ENCODE data around the gene R3HCC1L. TPM values are rescaled to one million over a fixed set of nuclear protein-coding genes. Genes with fewer than 3 reads are reported as not detected.
A peak's percentile ranks its signal among the peaks of the same experiment; 100 is the strongest.

R3HCC1L gene
- total RNA-seq, 1 donor from 2014 or later: 14.4 TPM

- Histone ChIP-seq H3K27me3 (ENCODE audit: low read depth) (no peaks in the 10 kb centered on the region), H3K36me3 (peaks cover 14% of the 10 kb centered on the region), H3K4me3 (no peak overlapping the region), H3K27ac (no peak overlapping the region), H3K9me3 (no peaks in the 10 kb centered on the region), H3K4me1 (peaks cover 9% of the 10 kb centered on the region)
- no peak for TF ChIP-seq CTCF (IDR thresholded peaks at IDR 0.05)
- ATAC-seq (no peak), DNase-seq (no peak)
- intact Hi-C loops (cut with DNase I): no loop called here
Observed at GRCh38 chr10:98256692-98257091, 122.2 kb downstream of the R3HCC1L start.

- intact Hi-C loops (cut with DNase I): no loop called here
- Histone ChIP-seq H3K27ac (no peak overlapping the region), H3K36me3 (peaks cover 9% of the 10 kb centered on the region), H3K27me3 (ENCODE audit: low read depth) (no peaks in the 10 kb centered on the region), H3K4me3 (no peak overlapping the region), H3K4me1 (peaks cover 9% of the 10 kb centered on the region), H3K9me3 (no peaks in the 10 kb centered on the region)
- no peak for ATAC-seq
- no peak for TF ChIP-seq CTCF (IDR thresholded peaks at IDR 0.05)
- DNase-seq: no peak
Observed at GRCh38 chr10:98257198-98257597, 122.7 kb downstream of the R3HCC1L start.

- peaks cover 9% of the 10 kb centered on the region for H3K4me1 ChIP-seq
Observed at GRCh38 chr10:98257961-98258360, 123.5 kb downstream of the R3HCC1L start.

GRCh38 chr10:98258683-98259454 is 124.4 kb downstream of the R3HCC1L start:
- H3K36me3 ChIP-seq: no peaks in the 10 kb centered on the region
- H3K27me3 ChIP-seq (ENCODE audit: low read depth): no peaks in the 10 kb centered on the region
- DNase-seq (no peak), ATAC-seq (no peak)
- H3K4me3 ChIP-seq: no peak overlapping the region
- peaks cover 9% of the 10 kb centered on the region for H3K4me1 ChIP-seq
- H3K9me3 ChIP-seq: no peaks in the 10 kb centered on the region
- H3K27ac ChIP-seq: no peak overlapping the region
- intact Hi-C loops (cut with DNase I): no loop called here
- TF ChIP-seq CTCF (IDR thresholded peaks at IDR 0.05): no peak

More at GRCh38 chr10:98257961-98258360, 123.5 kb downstream of the R3HCC1L start:
- no peak for DNase-seq
- Histone ChIP-seq H3K9me3 (no peaks in the 10 kb centered on the region), H3K4me3 (no peak overlapping the region), H3K27me3 (ENCODE audit: low read depth) (no peaks in the 10 kb centered on the region), H3K36me3 (peaks cover 5% of the 10 kb centered on the region), H3K27ac (no peak overlapping the region)
- no peak for ATAC-seq
- intact Hi-C loops (cut with DNase I): no loop called here
- TF ChIP-seq CTCF (IDR thresholded peaks at IDR 0.05): no peak

GRCh38 chr10:98259606-98260315 is 125.3 kb downstream of the R3HCC1L start:
- no peak for DNase-seq
- no peak overlapping the region for H3K4me3 ChIP-seq
- H3K4me1 ChIP-seq: peaks cover 9% of the 10 kb centered on the region
- peak; percentile 6 to 24 for ATAC-seq
- no peaks in the 10 kb centered on the region for H3K9me3 ChIP-seq
- H3K27ac ChIP-seq: no peak overlapping the region
- no peaks in the 10 kb centered on the region for H3K27me3 ChIP-seq (ENCODE audit: low read depth)
- TF ChIP-seq CTCF (IDR thresholded peaks at IDR 0.05): no peak
- H3K36me3 ChIP-seq: no peaks in the 10 kb centered on the region
- intact Hi-C loops (cut with DNase I): no loop called here

Measured in lower lobe of right lung (tissue), 2 donors.